ENCODE data around the gene STK25.
A peak's percentile ranks its signal among the peaks of the same experiment; 100 is the strongest.

Gene STK25

DNA sequence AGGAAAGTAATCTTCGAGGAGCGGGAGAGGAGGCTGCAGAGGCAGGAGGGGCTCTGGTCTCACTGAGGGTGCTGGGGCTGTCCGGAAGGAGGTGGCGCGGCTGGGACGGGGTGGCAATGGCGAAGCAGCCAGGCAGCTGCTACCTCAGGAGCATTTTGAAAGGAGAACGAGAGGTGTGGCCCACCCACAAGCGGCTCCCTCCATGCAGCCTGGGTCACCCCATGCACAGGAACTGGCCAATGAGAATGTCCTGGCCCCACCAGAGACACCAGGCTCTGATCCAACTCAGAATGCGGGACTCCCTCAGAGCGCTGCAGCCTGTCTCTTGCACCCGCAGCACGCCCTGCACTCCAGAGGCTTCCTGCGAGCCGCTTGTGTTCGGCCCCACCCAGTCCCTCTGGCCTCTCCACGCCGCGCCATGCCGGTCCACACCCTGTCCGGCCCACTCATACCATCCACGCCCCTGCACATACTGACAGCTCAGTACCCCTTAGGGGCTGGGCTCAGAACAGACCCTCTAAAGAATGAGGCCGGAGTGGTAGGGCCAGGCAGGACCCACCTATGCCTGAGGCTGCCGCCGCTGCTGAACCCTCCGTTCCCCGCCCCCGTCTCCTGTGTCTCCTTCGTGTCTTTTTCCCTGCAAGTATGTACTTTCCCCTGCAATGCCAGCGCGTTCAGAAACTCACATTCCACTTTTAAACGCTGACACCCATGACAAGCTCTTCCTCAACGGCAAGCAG lies 43.8 kb upstream of the STK25 start:
- no peak overlapping the region for H3K4me3 ChIP-seq (replicated peaks; ENCODE audit: low read depth, low read length)
- no peak for DNase-seq (ENCODE audit: low read depth)
- TF ChIP-seq, protein P1, sequence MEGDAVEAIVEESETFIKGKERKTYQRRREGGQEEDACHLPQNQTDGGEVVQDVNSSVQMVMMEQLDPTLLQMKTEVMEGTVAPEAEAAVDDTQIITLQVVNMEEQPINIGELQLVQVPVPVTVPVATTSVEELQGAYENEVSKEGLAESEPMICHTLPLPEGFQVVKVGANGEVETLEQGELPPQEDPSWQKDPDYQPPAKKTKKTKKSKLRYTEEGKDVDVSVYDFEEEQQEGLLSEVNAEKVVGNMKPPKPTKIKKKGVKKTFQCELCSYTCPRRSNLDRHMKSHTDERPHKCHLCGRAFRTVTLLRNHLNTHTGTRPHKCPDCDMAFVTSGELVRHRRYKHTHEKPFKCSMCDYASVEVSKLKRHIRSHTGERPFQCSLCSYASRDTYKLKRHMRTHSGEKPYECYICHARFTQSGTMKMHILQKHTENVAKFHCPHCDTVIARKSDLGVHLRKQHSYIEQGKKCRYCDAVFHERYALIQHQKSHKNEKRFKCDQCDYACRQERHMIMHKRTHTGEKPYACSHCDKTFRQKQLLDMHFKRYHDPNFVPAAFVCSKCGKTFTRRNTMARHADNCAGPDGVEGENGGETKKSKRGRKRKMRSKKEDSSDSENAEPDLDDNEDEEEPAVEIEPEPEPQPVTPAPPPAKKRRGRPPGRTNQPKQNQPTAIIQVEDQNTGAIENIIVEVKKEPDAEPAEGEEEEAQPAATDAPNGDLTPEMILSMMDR (IDR thresholded peaks at IDR 0.05; ENCODE audit: low read length, missing control alignments): no peak

DNA sequence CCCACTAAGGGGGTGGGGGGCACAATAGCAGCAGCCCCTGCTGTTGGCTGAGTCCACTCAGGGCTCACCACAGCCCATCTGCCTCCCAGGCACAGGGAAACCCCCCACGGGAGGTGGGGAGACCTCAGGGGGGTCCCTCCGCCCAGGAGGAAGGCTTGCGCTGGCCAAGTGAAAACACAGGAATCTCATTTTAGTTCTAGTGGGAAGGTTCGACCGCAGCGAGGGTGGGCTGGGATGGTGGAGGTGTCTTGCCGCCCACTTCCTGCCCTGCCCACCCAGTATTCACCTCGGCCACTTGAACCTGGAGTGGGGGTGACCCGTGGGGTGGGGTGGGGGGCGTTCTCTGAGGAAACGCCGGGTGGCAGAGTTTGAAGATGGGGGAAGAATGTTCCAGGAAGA lies 43.2 kb upstream of the STK25 start:
- H3K4me3 ChIP-seq (replicated peaks; ENCODE audit: low read depth, low read length): no peak overlapping the region
- TF ChIP-seq, protein P1 (IDR thresholded peaks at IDR 0.05; ENCODE audit: low read length, missing control alignments): no peak
- no peak for DNase-seq (ENCODE audit: low read depth)

DNA sequence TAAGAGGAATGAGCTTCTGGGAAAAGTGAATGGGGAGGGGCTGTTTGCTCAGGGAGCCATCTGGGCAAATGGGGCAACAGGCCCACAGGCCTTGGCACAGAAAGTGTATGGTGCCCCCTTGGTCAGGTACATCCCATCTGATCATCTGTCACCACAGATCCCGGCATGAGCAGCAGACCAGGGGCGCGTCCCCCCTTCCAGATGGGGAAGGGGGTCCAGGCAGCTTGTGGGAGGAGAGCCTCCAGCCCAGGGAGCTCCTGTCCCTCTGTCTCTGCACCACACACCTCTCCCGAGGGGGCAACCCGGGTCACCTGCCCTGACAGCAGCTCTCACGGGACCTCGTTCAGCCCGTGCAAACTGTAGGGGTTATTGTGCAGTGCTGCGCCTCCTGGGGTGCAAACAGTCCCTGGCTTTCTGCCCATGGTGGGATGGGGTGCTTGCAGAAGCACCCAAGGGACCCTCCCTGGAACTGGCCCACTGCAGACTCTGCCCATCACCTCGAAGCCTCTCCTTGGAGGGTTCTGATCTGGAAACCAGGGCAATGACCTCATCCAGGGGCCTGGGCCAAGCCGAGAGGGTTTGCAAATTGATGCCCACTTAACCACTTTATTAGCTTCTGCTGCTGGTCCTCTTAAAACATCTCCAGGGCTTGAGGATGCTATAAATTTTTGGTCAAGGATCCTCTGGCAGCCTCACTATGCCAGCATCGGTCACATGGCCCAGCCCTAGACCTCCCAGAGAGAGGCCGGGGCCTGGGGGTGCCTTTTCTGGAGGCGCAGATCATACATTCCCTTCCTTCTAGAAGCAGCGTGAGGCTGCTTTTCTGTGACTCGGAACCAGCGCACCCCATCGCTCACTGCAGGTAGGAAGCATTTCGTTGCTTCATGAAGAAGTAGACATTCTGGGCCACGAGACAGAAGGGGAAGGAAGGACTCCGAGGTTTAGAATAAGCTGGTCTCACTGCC lies 42.5 kb upstream of the STK25 start:
- TF ChIP-seq, protein P1 (IDR thresholded peaks at IDR 0.05; ENCODE audit: low read length, missing control alignments): no peak
- no peak overlapping the region for H3K4me3 ChIP-seq (replicated peaks; ENCODE audit: low read depth, low read length)
- no peak for DNase-seq (ENCODE audit: low read depth)

DNA sequence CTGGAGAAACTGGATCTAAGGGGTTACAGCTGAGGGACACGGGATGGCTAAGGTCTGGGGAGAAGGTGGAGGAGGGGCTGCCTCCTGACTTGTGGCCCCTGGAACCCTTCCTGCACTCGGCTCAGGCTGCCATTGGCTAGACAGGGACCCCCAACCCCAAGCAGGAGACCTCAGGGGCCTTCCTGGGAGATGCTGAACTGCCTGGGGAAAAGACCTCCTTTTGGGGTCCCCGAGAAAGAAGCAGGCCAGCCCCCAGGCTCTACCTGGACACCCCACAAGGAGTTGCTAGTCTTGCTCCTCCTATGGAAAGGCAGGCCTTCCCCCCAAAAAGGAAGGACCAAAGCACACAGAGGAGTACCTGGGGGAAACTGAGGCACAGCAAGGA lies 40.1 kb upstream of the STK25 start:
- TF ChIP-seq, protein P1 (IDR thresholded peaks at IDR 0.05; ENCODE audit: low read length, missing control alignments): no peak
- H3K4me3 ChIP-seq (replicated peaks; ENCODE audit: low read depth, low read length): no peak overlapping the region
- no peak for DNase-seq (ENCODE audit: low read depth)

DNA sequence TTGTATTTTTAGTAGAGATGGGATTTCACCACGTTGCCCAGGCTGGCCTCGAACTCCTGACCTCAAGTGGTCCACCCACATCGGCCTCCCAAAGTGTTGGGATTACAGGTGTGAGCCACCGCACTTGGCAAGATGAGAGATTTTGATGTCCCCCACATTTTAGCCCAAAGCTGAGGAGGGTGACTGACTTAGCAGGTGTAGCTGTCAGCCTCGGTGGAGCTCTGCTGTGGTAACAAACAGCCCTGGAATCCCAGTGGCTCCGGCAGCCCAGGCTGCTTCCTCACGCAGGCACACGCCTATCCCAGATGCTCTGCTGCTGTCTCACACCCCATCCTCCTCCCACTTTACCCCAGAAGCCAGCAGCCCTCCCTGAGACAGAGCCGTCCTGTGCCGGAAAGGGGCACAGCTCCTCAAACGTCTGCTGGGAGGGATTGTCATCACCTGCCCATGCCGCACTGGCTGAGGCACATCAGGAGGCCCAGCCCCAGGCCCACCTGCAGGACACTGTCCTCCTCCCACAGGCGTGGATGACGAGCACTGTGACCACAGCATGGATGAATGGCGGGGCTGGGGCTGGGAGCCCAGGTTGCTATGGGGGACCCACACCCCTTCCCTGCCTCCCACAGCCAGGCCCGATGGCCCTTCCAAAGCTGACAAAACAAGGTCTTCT lies 39.5 kb upstream of the STK25 start:
- DNase-seq (ENCODE audit: low read depth): no peak
- TF ChIP-seq, protein P1 (IDR thresholded peaks at IDR 0.05; ENCODE audit: low read length, missing control alignments): no peak
- H3K4me3 ChIP-seq (replicated peaks; ENCODE audit: low read depth, low read length): no peak overlapping the region

DNA sequence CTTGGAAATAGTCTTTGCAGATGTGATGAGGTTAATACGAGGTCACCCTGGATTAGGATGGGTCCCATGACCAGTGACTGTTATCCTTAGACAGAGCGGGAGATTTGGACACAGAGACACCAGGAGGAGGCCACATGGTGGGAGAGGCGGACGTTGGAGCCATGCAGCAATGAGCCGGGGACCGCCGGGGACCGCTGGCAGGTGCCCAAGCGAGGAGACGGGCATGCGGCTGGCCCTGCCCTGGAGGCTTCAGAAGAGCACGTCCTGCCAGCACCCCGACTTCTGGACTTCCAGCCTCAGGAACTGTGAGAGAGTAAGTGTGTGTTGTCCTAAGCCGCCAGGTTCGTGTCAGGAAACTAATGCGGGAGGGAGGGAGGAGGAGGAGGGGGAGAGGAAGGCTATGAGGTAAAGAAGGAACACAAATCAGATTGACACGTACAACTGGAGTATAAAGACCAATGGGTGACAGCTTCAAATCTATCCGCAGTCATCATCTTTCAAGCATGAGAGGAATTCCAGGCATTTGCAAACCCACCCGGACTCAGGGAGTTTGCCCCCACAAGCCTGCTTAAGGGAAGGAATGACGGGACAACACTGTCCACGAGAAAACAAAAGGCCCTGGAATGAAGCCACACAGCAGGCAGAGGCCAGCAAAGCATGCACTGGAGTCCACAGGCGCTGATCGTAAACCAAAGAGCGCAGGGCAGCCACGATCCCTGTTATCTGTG lies 38.6 kb upstream of the STK25 start:
- DNase-seq (ENCODE audit: low read depth): peak; percentile 91
- peak overlapping the region; percentile 21 for H3K4me3 ChIP-seq (replicated peaks; ENCODE audit: low read depth, low read length)
- TF ChIP-seq, protein P1 (IDR thresholded peaks at IDR 0.05; ENCODE audit: low read length, missing control alignments): no peak

All from fibroblast of pulmonary artery (primary cell).